Lower leg skin (tissue), 3 donors: Measurements from ENCODE around the gene DNAH14.

Source experiments
- POLR2A ChIP-seq, 2 donors: fragments of 450-650 bp; IDR thresholded peaks; one replicate each; pipeline ENCODE4 v1.6.1; 2016 to 2017; ENCODE audit warnings: antibody characterized with exemption in 2 of 2, mild to moderate bottlenecking in 1 of 2, moderate library complexity in 1 of 2
- TF ChIP-seq, protein P1 (sequence below), 3 donors: fragments of 450-650 bp; IDR thresholded peaks; one replicate each; pipeline ENCODE4 v1.5.1; 2016; ENCODE audit warnings: antibody characterized with exemption in 3 of 3, mild to moderate bottlenecking in 3 of 3, moderate library complexity in 2 of 3

DNA sequence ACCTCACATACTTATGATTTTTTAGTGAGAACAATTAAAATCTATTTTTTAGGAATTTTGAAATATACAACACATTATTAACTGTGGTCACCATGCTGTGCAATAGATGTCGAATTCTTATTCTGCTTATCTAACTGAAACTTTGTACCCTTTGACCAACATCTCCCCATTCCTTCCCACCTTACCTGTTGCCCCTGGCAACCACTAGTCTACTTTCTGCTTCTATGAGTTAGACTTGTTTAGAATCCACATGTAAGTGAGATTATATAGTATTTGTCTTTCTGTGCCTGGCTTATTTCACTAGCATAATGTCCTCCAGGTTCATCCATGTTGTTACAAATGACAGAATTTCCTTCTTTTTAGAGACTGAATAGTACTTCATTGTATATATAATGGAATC lies 330.1 kb downstream of the DNAH14 start:
- TF ChIP-seq, protein P1, sequence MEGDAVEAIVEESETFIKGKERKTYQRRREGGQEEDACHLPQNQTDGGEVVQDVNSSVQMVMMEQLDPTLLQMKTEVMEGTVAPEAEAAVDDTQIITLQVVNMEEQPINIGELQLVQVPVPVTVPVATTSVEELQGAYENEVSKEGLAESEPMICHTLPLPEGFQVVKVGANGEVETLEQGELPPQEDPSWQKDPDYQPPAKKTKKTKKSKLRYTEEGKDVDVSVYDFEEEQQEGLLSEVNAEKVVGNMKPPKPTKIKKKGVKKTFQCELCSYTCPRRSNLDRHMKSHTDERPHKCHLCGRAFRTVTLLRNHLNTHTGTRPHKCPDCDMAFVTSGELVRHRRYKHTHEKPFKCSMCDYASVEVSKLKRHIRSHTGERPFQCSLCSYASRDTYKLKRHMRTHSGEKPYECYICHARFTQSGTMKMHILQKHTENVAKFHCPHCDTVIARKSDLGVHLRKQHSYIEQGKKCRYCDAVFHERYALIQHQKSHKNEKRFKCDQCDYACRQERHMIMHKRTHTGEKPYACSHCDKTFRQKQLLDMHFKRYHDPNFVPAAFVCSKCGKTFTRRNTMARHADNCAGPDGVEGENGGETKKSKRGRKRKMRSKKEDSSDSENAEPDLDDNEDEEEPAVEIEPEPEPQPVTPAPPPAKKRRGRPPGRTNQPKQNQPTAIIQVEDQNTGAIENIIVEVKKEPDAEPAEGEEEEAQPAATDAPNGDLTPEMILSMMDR (IDR thresholded peaks at IDR 0.05), result no peak
- no peak for TF ChIP-seq POLR2A (IDR thresholded peaks at IDR 0.05)
